Aorta (tissue), 5 donors: ENCODE data around the gene NHLRC4. TPM values are rescaled to one million over a fixed set of nuclear protein-coding genes. Genes with fewer than 3 reads are reported as not detected.

Experiments
- ATAC-seq: fragments of 200-7000 bp; cut with Tn5 transposase; one replicate; pipeline ENCODE4 v1.9.1; 2022; ENCODE audit warnings: moderate library complexity; ENCODE audit not compliant: low FRiP score
- DNase-seq, 2 donors: peaks; one replicate each; pipeline ENCODE4 v3.0.0-alpha.2; 2020
- H3K27ac ChIP-seq, 2 donors: one replicate each; pipeline ENCODE4 v1.5.1; 2013; ENCODE audit warnings: low read length in 2 of 2, mild to moderate bottlenecking in 2 of 2, moderate library complexity in 2 of 2, control low read depth in 1 of 2, inconsistent platforms in 1 of 2, low read depth in 1 of 2
- H3K27me3 ChIP-seq, 2 donors: one replicate each; pipeline ENCODE4 v1.6.1; 2013; ENCODE audit warnings: control low read depth in 1 of 2, low read length in 1 of 2, mild to moderate bottlenecking in 1 of 2, moderate library complexity in 1 of 2; ENCODE audit not compliant: insufficient read depth in 2 of 2, control insufficient read depth in 1 of 2
- H3K36me3 ChIP-seq, 2 donors: one replicate each; pipeline ENCODE4 v1.6.1; 2013; ENCODE audit warnings: control low read depth in 1 of 2, low read length in 1 of 2, mild to moderate bottlenecking in 1 of 2; ENCODE audit not compliant: insufficient read depth in 2 of 2, control insufficient read depth in 1 of 2
- H3K4me1 ChIP-seq, 2 donors: one replicate each; pipeline ENCODE4 v1.6.1; 2013; ENCODE audit warnings: low read length in 2 of 2, control low read depth in 1 of 2, mild to moderate bottlenecking in 1 of 2, moderate library complexity in 1 of 2; ENCODE audit not compliant: insufficient read depth in 2 of 2, control insufficient read depth in 1 of 2
- H3K4me3 ChIP-seq, 2 donors: one replicate each; pipeline ENCODE4 v1.5.1; 2013; ENCODE audit warnings: low read length in 2 of 2, control low read depth in 1 of 2, mild to moderate bottlenecking in 1 of 2
- H3K9me3 ChIP-seq: one replicate; pipeline ENCODE4 v1.6.1; 2013; ENCODE audit warnings: mild to moderate bottlenecking, low read length; ENCODE audit not compliant: control insufficient read depth
- WGBS, 2 donors: extraction: QIAGEN DNeasy Blood & Tissue Kit; methylation state at CpG; one replicate each; pipeline ENCODE4 v1.1.7; 2013; 5-methylcytosine and 5-hydroxymethylcytosine counted together
- intact Hi-C, 2 donors: fragments of 100-400 bp; cut with DNase I; formaldehyde crosslinking; loops; one replicate each; pipeline versions ENCODE4 v1.14.2 to v1.15.0; 2022
- polyA plus RNA-seq, 2 donors: library from polyadenylated mRNA; stranded (reverse); fragments of 200-250 nt; gene quantifications; one replicate each; pipeline ENCODE4 v1.2.3, GENCODE V29; 2013
- total RNA-seq, 2 donors: library from RNA; stranded (reverse); fragmentation: NEBNext Ultra II Directional; extraction: Animal tissue kit (Norgen Biotek cat#: 25700); gene quantifications; one replicate each; pipeline ENCODE4 v1.2.1, GENCODE V29; 2021
- donor health status: healthy with polysubstance abuse.
- donor health status: Bipolar disorder and iron deficiency.
- donor health status: DM: no; HTN: no; CAD: no.
- donor health status: DM: no; HTN: no; CAD: no.
- donor health status: DM: yes; HTN: yes; CAD: no.

The NHLRC4 gene
- total and polyA plus RNA-seq, 4 donors = 0.25 to 2.6 (median 1.3) TPM

- no peak overlapping the region for H3K27ac ChIP-seq
- H3K27me3 ChIP-seq = no peaks in the 10 kb centered on the region
- 95 to 96% methylated on average over 60 of the region's 60 CpGs for WGBS, 2 donors
- H3K4me1 ChIP-seq = no peaks in the 10 kb centered on the region
- H3K36me3 ChIP-seq = no peaks in the 10 kb centered on the region
- intact Hi-C loops = no loop called here
- DNase-seq (no peak), ATAC-seq (no peak)
- H3K9me3 ChIP-seq = no peaks in the 10 kb centered on the region
- H3K4me3 ChIP-seq = no peak overlapping the region
Observed at GRCh38 chr16:537415-538335, 29.1 kb upstream of the NHLRC4 start.

GRCh38 chr16:539901-540530 is 26.8 kb upstream of the NHLRC4 start:
- H3K27me3 ChIP-seq = no peaks in the 10 kb centered on the region
- WGBS, 2 donors = 84 to 85% methylated on average over 33 to 34 of the region's 34 CpGs
- DNase-seq (no peak), ATAC-seq (no peak)
- H3K4me1 ChIP-seq = no peaks in the 10 kb centered on the region
- intact Hi-C loops = no loop called here
- H3K27ac ChIP-seq = no peak overlapping the region
- no peaks in the 10 kb centered on the region for H3K36me3 ChIP-seq
- no peaks in the 10 kb centered on the region for H3K9me3 ChIP-seq
- H3K4me3 ChIP-seq = no peak overlapping the region

- ATAC-seq (no peak), DNase-seq (no peak)
- intact Hi-C loops = no loop called here
- no peak overlapping the region for H3K27ac ChIP-seq
- no peaks in the 10 kb centered on the region for H3K4me1 ChIP-seq
- no peaks in the 10 kb centered on the region for H3K9me3 ChIP-seq
- 84 to 88% methylated on average over 27 to 29 of the region's 29 CpGs for WGBS, 2 donors
- H3K27me3 ChIP-seq = no peaks in the 10 kb centered on the region
- H3K4me3 ChIP-seq = no peak overlapping the region
- H3K36me3 ChIP-seq = no peaks in the 10 kb centered on the region
Observed at GRCh38 chr16:540645-541340, 26.0 kb upstream of the NHLRC4 start.

GRCh38 chr16:543301-544164 is 23.3 kb upstream of the NHLRC4 start:
- H3K4me3 ChIP-seq = no peak overlapping the region
- no peaks in the 10 kb centered on the region for H3K36me3 ChIP-seq
- intact Hi-C loops = no loop called here
- ATAC-seq (no peak), DNase-seq (no peak)
- 91 to 92% methylated on average over 50 to 51 of the region's 51 CpGs for WGBS, 2 donors
- no peaks in the 10 kb centered on the region for H3K4me1 ChIP-seq
- H3K27ac ChIP-seq = no peak overlapping the region
- H3K9me3 ChIP-seq = no peaks in the 10 kb centered on the region
- no peaks in the 10 kb centered on the region for H3K27me3 ChIP-seq

- Histone ChIP-seq H3K27ac (no peak overlapping the region), H3K4me3 (no peak overlapping the region), H3K9me3 (no peaks in the 10 kb centered on the region), H3K36me3 (no peaks in the 10 kb centered on the region), H3K27me3 (no peaks in the 10 kb centered on the region), H3K4me1 (no peaks in the 10 kb centered on the region)
- WGBS, 2 donors = 95% methylated on average over 46 of the region's 46 CpGs
- no peak for ATAC-seq
- intact Hi-C loops = no loop called here
- DNase-seq = no peak
Observed at GRCh38 chr16:544517-544916, 22.3 kb upstream of the NHLRC4 start.

- Histone ChIP-seq H3K9me3 (no peaks in the 10 kb centered on the region), H3K4me1 (no peaks in the 10 kb centered on the region), H3K36me3 (no peaks in the 10 kb centered on the region), H3K4me3 (no peak overlapping the region), H3K27me3 (no peaks in the 10 kb centered on the region), H3K27ac (no peak overlapping the region)
- ATAC-seq (peak; percentile 48), DNase-seq (peak; percentile 80 to 89)
- WGBS, 2 donors = 87% methylated on average over 40 to 60 of the region's 60 CpGs
- intact Hi-C loops = no loop called here
Observed at GRCh38 chr16:546909-547770, 19.7 kb upstream of the NHLRC4 start.

GRCh38 chr16:548586-548985 is 18.2 kb upstream of the NHLRC4 start:
- Histone ChIP-seq H3K4me3 (no peak overlapping the region), H3K27me3 (no peaks in the 10 kb centered on the region), H3K36me3 (no peaks in the 10 kb centered on the region), H3K9me3 (no peaks in the 10 kb centered on the region), H3K27ac (no peak overlapping the region), H3K4me1 (no peaks in the 10 kb centered on the region)
- intact Hi-C loops = no loop called here
- DNase-seq (no peak), ATAC-seq (no peak)
- 94 to 95% methylated on average over 21 of the region's 21 CpGs for WGBS, 2 donors
